ENCODE measurements around the gene GRIA3. TPM values are rescaled to one million over a fixed set of nuclear protein-coding genes. Genes with fewer than 3 reads are reported as not detected.

The GRIA3 gene
- total RNA-seq, 1 experiment from 2014 or later, result 3.8 TPM

DNA sequence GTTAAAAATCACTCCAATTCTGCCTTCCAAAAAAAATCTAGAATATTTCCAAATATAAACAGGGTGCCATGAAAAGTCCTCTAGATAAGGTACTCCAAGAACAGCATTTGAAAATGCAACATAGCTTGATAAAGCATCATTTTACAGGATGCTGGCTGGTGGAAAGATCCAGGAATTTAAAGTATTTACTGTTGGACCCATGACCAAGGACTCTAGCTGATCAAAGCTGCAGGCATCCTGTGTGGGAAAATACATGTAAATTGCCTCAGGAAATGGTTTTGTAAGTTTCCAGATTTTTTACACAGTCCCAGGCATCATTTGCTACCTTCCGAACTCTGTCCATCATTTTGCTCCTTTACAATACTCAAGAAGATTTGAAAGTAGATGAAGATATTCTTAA is 164.4 kb downstream of the GRIA3 start:
- ATAC-seq, result peak; percentile 53; the same call in 1 of the 2 replicates
- Mint-ChIP-seq H3K4me3 (no peak overlapping the region), H3K27me3 (ENCODE audit: low read depth) (no peaks in the 10 kb centered on the region), H3K4me1 (peaks cover 28% of the 10 kb centered on the region), H3K36me3 (no peaks in the 10 kb centered on the region), H3K27ac (peak overlapping the region; percentile 60), H3K9me3 (no peaks in the 10 kb centered on the region)
- CTCF ChIA-PET, result no interaction called here
- no peak for TF ChIP-seq FOXJ3 (CRISPR knock-in tag; IDR thresholded peaks at IDR 0.05; ENCODE audit: borderline replicate concordance)
- no peak for TF ChIP-seq ATF1 (CRISPR knock-in tag; IDR thresholded peaks at IDR 0.05)
- no peak for TF ChIP-seq SOX15 (CRISPR knock-in tag; IDR thresholded peaks at IDR 0.05)
- TF ChIP-seq NFYB (CRISPR knock-in tag; conservative IDR thresholded peaks at IDR 0.05; ENCODE audit: low read depth), result no peak
- TF ChIP-seq FOXP1 (CRISPR knock-in tag; IDR thresholded peaks at IDR 0.05; ENCODE audit: borderline replicate concordance), result no peak
- TF ChIP-seq, protein P1, sequence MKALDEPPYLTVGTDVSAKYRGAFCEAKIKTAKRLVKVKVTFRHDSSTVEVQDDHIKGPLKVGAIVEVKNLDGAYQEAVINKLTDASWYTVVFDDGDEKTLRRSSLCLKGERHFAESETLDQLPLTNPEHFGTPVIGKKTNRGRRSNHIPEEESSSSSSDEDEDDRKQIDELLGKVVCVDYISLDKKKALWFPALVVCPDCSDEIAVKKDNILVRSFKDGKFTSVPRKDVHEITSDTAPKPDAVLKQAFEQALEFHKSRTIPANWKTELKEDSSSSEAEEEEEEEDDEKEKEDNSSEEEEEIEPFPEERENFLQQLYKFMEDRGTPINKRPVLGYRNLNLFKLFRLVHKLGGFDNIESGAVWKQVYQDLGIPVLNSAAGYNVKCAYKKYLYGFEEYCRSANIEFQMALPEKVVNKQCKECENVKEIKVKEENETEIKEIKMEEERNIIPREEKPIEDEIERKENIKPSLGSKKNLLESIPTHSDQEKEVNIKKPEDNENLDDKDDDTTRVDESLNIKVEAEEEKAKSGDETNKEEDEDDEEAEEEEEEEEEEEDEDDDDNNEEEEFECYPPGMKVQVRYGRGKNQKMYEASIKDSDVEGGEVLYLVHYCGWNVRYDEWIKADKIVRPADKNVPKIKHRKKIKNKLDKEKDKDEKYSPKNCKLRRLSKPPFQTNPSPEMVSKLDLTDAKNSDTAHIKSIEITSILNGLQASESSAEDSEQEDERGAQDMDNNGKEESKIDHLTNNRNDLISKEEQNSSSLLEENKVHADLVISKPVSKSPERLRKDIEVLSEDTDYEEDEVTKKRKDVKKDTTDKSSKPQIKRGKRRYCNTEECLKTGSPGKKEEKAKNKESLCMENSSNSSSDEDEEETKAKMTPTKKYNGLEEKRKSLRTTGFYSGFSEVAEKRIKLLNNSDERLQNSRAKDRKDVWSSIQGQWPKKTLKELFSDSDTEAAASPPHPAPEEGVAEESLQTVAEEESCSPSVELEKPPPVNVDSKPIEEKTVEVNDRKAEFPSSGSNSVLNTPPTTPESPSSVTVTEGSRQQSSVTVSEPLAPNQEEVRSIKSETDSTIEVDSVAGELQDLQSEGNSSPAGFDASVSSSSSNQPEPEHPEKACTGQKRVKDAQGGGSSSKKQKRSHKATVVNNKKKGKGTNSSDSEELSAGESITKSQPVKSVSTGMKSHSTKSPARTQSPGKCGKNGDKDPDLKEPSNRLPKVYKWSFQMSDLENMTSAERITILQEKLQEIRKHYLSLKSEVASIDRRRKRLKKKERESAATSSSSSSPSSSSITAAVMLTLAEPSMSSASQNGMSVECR (CRISPR knock-in tag; IDR thresholded peaks at IDR 0.05; ENCODE audit: borderline replicate concordance), result no peak
- TF ChIP-seq, protein P2, sequence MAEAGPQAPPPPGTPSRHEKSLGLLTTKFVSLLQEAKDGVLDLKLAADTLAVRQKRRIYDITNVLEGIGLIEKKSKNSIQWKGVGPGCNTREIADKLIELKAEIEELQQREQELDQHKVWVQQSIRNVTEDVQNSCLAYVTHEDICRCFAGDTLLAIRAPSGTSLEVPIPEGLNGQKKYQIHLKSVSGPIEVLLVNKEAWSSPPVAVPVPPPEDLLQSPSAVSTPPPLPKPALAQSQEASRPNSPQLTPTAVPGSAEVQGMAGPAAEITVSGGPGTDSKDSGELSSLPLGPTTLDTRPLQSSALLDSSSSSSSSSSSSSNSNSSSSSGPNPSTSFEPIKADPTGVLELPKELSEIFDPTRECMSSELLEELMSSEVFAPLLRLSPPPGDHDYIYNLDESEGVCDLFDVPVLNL (CRISPR knock-in tag; IDR thresholded peaks at IDR 0.05; ENCODE audit: borderline replicate concordance, low read depth), result no peak
- POLR2A ChIA-PET, result no interaction called here
- DNase-seq (ENCODE audit: low spot score), result no peak

DNA sequence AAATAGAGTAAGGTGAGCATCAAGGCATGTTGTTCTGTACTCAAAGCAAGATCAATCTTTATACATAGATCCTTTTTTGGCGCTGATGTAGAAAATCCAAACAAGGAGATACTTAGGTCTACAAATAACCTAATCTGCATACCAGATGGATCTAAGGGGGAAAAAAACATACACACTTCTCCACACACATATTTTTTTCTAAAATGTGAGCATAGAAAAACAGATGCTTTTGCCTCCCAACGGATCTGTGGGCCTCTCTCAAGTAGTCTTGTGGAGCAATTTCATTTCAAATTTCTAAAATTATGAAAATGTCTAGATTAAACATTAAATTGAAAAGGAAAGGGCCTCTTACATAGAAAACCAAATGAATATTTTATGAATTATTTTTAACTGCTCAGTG is 166.1 kb downstream of the GRIA3 start:
- TF ChIP-seq ZNF317 (CRISPR knock-in tag; IDR thresholded peaks at IDR 0.05; ENCODE audit: borderline replicate concordance, low read depth), result no peak
- TF ChIP-seq, protein P3, sequence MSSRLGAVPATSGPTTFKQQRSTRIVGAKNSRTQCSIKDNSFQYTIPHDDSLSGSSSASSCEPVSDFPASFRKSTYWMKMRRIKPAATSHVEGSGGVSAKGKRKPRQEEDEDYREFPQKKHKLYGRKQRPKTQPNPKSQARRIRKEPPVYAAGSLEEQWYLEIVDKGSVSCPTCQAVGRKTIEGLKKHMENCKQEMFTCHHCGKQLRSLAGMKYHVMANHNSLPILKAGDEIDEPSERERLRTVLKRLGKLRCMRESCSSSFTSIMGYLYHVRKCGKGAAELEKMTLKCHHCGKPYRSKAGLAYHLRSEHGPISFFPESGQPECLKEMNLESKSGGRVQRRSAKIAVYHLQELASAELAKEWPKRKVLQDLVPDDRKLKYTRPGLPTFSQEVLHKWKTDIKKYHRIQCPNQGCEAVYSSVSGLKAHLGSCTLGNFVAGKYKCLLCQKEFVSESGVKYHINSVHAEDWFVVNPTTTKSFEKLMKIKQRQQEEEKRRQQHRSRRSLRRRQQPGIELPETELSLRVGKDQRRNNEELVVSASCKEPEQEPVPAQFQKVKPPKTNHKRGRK (CRISPR knock-in tag; IDR thresholded peaks at IDR 0.05; ENCODE audit: borderline replicate concordance), result no peak
- no peak for TF ChIP-seq ESRRA (CRISPR knock-in tag; IDR thresholded peaks at IDR 0.05; ENCODE audit: borderline replicate concordance)
- TF ChIP-seq, protein P4, sequence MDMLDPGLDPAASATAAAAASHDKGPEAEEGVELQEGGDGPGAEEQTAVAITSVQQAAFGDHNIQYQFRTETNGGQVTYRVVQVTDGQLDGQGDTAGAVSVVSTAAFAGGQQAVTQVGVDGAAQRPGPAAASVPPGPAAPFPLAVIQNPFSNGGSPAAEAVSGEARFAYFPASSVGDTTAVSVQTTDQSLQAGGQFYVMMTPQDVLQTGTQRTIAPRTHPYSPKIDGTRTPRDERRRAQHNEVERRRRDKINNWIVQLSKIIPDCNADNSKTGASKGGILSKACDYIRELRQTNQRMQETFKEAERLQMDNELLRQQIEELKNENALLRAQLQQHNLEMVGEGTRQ (CRISPR knock-in tag; IDR thresholded peaks at IDR 0.05), result no peak
- TF ChIP-seq, protein P5, sequence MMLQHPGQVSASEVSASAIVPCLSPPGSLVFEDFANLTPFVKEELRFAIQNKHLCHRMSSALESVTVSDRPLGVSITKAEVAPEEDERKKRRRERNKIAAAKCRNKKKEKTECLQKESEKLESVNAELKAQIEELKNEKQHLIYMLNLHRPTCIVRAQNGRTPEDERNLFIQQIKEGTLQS (CRISPR knock-in tag; conservative IDR thresholded peaks at IDR 0.05), result no peak
- no peak for TF ChIP-seq TEAD4 (CRISPR knock-in tag; IDR thresholded peaks at IDR 0.05)
- TF ChIP-seq, protein P6, sequence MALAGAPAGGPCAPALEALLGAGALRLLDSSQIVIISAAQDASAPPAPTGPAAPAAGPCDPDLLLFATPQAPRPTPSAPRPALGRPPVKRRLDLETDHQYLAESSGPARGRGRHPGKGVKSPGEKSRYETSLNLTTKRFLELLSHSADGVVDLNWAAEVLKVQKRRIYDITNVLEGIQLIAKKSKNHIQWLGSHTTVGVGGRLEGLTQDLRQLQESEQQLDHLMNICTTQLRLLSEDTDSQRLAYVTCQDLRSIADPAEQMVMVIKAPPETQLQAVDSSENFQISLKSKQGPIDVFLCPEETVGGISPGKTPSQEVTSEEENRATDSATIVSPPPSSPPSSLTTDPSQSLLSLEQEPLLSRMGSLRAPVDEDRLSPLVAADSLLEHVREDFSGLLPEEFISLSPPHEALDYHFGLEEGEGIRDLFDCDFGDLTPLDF (CRISPR knock-in tag; IDR thresholded peaks at IDR 0.05), result no peak
- no peak for TF ChIP-seq NR3C1 (CRISPR knock-in tag; conservative IDR thresholded peaks at IDR 0.05; ENCODE audit: low read depth)
- TF ChIP-seq JAZF1 (CRISPR knock-in tag; IDR thresholded peaks at IDR 0.05), result no peak
- no peak for TF ChIP-seq SMAD3 (CRISPR knock-in tag; IDR thresholded peaks at IDR 0.05; ENCODE audit: borderline replicate concordance)
- TF ChIP-seq, protein P7, sequence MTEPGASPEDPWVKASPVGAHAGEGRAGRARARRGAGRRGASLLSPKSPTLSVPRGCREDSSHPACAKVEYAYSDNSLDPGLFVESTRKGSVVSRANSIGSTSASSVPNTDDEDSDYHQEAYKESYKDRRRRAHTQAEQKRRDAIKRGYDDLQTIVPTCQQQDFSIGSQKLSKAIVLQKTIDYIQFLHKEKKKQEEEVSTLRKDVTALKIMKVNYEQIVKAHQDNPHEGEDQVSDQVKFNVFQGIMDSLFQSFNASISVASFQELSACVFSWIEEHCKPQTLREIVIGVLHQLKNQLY (CRISPR knock-in tag; IDR thresholded peaks at IDR 0.05), result no peak
- TF ChIP-seq, protein P2 (CRISPR knock-in tag; IDR thresholded peaks at IDR 0.05; ENCODE audit: borderline replicate concordance, low read depth), result no peak
- no peak for TF ChIP-seq FOXJ3 (CRISPR knock-in tag; IDR thresholded peaks at IDR 0.05; ENCODE audit: borderline replicate concordance)
- H3K36me3 Mint-ChIP-seq, result no peaks in the 10 kb centered on the region
- ATAC-seq, result no peak
- no peak overlapping the region for H3K27ac Mint-ChIP-seq
- POLR2A ChIA-PET, result no interaction called here
- H3K4me3 Mint-ChIP-seq, result no peak overlapping the region
- CTCF ChIA-PET, result interaction anchor here (1.3 kb wide), 1 partner anchor 8 kb away, joined by 3 read pairs; no protein-coding TSS in a partner anchor
- peaks cover 28% of the 10 kb centered on the region for H3K4me1 Mint-ChIP-seq
- H3K9me3 Mint-ChIP-seq, result no peaks in the 10 kb centered on the region
- no peaks in the 10 kb centered on the region for H3K27me3 Mint-ChIP-seq (ENCODE audit: low read depth)
- DNase-seq (ENCODE audit: low spot score), result no peak
